Osteocyte (in vitro differentiated cells): ENCODE results near the gene WDR33. TPM values are rescaled to one million over a fixed set of nuclear protein-coding genes. Genes with fewer than 3 reads are reported as not detected.

Source experiments
- DNase-seq: peaks from one replicate; pipeline ENCODE4 v3.0.0; 2021; ENCODE audit warnings: mixed read lengths; ENCODE audit not compliant: unreplicated experiment; ENCODE audit errors: extremely low spot score
- H3K27ac Mint-ChIP-seq: one replicate; pipeline ENCODE4 v1.8.0; 2021; ENCODE audit warnings: mild to moderate bottlenecking, mixed read lengths; ENCODE audit not compliant: unreplicated experiment
- H3K27me3 Mint-ChIP-seq: one replicate; pipeline ENCODE4 v1.8.0; 2021; ENCODE audit warnings: mixed read lengths; ENCODE audit not compliant: unreplicated experiment
- H3K36me3 Mint-ChIP-seq: one replicate; pipeline ENCODE4 v1.8.0; 2021; ENCODE audit warnings: mixed read lengths; ENCODE audit not compliant: unreplicated experiment
- H3K4me1 Mint-ChIP-seq: one replicate; pipeline ENCODE4 v1.8.0; 2021; ENCODE audit warnings: mixed read lengths; ENCODE audit not compliant: unreplicated experiment
- H3K4me3 Mint-ChIP-seq: one replicate; pipeline ENCODE4 v1.8.0; 2021; ENCODE audit warnings: mild to moderate bottlenecking, moderate library complexity, mixed read lengths; ENCODE audit not compliant: unreplicated experiment
- H3K9me3 Mint-ChIP-seq: one replicate; pipeline ENCODE4 v1.8.0; 2021; ENCODE audit warnings: mixed read lengths; ENCODE audit not compliant: unreplicated experiment
- total RNA-seq: library from RNA; stranded (reverse); gene quantifications from 2 replicates; pipeline ENCODE4 v1.2.1, GENCODE V29; 2021
- TF ChIP-seq, protein P1 (sequence below): fragments of 200-600 bp; sonication (generic); IDR thresholded peaks from 2 replicates; pipeline ENCODE4 v1.5.0; 2021; ENCODE audit warnings: antibody characterized with exemption, mild to moderate bottlenecking, moderate library complexity

The WDR33 gene
- total RNA-seq, 1 donor from 2014 or later, result 43.3 TPM

DNA sequence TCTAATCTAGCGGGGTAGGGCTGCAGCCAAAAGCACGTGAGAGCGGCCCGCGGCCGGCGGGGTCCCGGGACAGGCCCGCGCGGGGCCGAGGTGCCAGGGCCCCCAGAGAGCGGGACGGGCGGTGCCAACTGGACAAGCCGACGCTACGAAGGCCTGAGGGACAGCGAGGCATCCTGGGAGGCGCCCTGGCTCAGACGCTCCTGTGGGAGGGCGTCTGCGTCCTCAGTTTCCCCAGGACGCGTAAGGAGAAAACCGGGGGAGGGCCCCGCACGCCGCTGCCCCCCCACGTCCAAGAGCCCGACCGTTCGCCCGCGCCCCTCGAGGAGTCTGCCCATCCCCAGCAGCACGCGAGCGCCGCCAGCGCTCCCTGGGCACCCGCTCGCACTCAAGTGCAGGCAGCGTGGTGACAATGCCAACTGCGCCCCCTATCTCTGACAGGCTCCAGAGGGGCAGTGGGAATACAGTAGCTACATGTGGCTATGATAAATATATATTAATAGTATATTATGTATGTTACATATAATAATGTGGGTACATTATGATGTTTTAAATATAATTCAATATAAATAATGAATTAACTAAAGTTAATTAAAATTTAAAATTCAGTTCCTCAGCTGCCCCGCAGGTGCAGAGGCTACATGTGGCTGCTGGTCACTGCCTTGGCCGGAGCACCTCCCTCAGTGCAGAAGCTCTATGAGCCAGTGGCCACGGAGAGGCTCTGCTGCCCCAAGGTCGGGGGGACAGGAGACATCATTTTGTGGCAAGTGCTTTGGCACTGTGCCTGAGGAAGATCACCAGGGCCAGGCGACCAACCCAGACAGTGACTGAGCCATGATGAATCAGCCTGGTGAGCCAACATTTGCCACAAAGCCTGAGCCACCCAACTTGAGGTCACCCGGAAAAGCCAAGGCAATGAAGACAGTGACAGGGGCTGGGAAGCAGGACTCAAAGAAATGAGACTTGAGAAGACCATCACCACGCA is 115.2 kb downstream of the WDR33 start:
- Mint-ChIP-seq H3K4me1 (peaks cover 8% of the 10 kb centered on the region), H3K27me3 (no peaks in the 10 kb centered on the region), H3K36me3 (peaks cover 4% of the 10 kb centered on the region), H3K9me3 (peaks cover 8% of the 10 kb centered on the region), H3K4me3 (no peak overlapping the region), H3K27ac (no peak overlapping the region)
- TF ChIP-seq, protein P1, sequence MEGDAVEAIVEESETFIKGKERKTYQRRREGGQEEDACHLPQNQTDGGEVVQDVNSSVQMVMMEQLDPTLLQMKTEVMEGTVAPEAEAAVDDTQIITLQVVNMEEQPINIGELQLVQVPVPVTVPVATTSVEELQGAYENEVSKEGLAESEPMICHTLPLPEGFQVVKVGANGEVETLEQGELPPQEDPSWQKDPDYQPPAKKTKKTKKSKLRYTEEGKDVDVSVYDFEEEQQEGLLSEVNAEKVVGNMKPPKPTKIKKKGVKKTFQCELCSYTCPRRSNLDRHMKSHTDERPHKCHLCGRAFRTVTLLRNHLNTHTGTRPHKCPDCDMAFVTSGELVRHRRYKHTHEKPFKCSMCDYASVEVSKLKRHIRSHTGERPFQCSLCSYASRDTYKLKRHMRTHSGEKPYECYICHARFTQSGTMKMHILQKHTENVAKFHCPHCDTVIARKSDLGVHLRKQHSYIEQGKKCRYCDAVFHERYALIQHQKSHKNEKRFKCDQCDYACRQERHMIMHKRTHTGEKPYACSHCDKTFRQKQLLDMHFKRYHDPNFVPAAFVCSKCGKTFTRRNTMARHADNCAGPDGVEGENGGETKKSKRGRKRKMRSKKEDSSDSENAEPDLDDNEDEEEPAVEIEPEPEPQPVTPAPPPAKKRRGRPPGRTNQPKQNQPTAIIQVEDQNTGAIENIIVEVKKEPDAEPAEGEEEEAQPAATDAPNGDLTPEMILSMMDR, result peak; percentile 54
- DNase-seq, result no peak

DNA sequence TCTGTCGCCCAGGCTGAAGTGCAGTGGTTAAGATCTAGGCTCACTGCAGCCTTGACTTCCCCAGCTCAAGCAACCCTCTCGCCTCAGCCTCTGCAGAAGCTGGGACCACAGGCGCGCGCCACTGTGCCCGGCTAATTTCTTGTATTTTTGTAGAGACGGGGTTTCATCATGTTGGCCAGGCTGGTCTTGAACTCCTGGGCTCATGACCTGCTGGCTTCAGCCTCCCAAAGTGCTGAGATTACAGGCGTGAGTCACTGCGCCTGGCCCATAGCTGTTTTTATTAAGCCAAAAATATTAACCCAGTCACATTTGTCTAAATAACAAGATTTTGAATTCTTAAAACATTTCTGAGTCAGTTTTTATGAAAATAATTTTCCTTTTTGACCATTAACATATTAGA is 116.0 kb downstream of the WDR33 start:
- no peaks in the 10 kb centered on the region for H3K4me1 Mint-ChIP-seq
- no peak overlapping the region for H3K27ac Mint-ChIP-seq
- DNase-seq, result no peak
- H3K27me3 Mint-ChIP-seq, result no peaks in the 10 kb centered on the region
- H3K36me3 Mint-ChIP-seq, result peaks cover 4% of the 10 kb centered on the region
- H3K4me3 Mint-ChIP-seq, result no peak overlapping the region
- peaks cover 9% of the 10 kb centered on the region for H3K9me3 Mint-ChIP-seq
- TF ChIP-seq, protein P1, result no peak

DNA sequence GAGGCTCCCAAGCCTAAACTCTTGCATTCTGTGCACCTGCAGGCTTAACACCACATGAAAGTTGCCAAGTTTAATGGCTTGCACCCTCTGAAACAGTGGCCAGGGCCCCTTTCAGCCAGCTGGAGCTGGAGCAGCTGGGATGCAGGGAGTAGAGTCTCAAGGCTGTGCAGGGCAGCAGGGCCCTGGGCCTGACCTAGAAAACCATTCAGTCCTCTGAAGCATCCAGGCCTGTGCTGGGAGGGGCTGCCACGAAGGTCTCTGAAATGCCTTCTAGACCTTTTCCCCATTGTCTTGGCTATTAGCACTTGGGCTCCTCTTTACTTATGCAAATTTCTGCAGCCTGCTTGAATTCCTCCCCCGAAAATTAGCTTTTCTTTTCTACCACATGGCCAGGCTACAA is 120.3 kb downstream of the WDR33 start:
- Mint-ChIP-seq H3K4me1 (no peaks in the 10 kb centered on the region), H3K9me3 (peaks cover 20% of the 10 kb centered on the region), H3K4me3 (no peak overlapping the region), H3K27ac (no peak overlapping the region), H3K36me3 (peaks cover 4% of the 10 kb centered on the region), H3K27me3 (no peaks in the 10 kb centered on the region)
- DNase-seq, result no peak
- TF ChIP-seq, protein P1, result no peak

DNA sequence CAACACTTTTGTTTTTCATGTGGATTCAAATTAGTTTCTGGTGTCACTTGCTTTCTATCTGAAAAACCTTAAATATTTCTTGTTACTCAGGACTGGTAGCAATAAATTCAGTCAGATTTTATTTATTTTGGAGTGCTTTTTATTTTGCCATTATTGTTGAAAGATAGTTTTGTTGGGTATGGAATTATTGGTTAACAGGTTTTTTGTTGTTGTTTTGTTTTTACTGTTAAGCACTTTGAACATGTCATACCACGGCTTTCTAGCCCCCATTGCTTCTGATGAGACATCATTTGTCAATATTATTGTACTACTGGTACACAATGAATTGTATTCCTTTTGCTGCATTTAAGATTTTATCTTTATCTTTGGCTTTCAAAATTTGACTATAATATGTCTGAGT is 122.6 kb downstream of the WDR33 start:
- Mint-ChIP-seq H3K27ac (no peak overlapping the region), H3K36me3 (peaks cover 4% of the 10 kb centered on the region), H3K27me3 (no peaks in the 10 kb centered on the region), H3K4me1 (peaks cover 9% of the 10 kb centered on the region), H3K9me3 (peaks cover 20% of the 10 kb centered on the region), H3K4me3 (no peak overlapping the region)
- no peak for DNase-seq
- TF ChIP-seq, protein P1, result no peak

DNA sequence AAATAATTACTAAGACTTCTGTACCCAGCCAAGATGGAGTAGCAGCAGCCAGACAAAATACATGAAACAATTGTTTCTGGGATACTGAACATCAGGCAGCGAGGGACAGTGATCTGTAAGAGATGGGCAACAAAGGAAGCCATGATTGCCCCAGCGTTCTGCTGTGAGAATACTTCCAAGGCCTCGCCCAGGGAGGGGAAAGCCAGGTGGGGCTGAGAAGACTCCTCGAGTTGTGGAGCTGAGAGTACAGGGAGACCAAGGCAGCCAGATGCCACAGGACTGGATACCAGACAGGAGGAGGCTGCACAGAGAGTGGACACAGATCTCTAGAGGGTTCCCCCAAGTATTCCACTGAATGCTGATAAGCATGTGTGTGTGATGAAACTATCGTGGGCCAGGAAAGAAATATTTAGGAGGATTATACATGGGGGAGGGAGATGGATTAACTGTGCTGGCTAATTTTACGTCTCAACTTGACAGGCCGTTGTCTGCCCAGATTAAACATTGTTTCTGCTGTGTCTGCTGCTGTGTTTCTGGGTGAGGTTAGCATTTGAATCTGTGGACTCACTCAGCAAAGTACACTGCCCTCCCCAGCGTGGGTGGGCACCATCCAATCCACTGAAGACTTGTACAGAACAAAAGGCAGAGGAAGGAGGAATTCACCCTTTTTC is 125.4 kb downstream of the WDR33 start:
- Mint-ChIP-seq H3K27ac (no peak overlapping the region), H3K27me3 (no peaks in the 10 kb centered on the region), H3K4me1 (peaks cover 26% of the 10 kb centered on the region), H3K4me3 (no peak overlapping the region), H3K9me3 (peaks cover 11% of the 10 kb centered on the region), H3K36me3 (no peaks in the 10 kb centered on the region)
- TF ChIP-seq, protein P1, result no peak
- DNase-seq, result no peak
